NT2/D1 (cell line): ENCODE data around the gene DNAI1.
A peak's percentile ranks its signal among the peaks of the same experiment; 100 is the strongest.

Experiments
- DNase-seq: peaks from one replicate; pipeline ENCODE4 v3.0.0-alpha.2; 2011; ENCODE audit warnings: low read depth, low spot score
- H3K27me3 ChIP-seq: 2 replicates; pipeline ENCODE4 v1.6.0; 2011; ENCODE audit warnings: mild to moderate bottlenecking; ENCODE audit not compliant: insufficient read length, insufficient read depth
- H3K36me3 ChIP-seq: 2 replicates; pipeline ENCODE4 v1.6.1; 2011; ENCODE audit warnings: mild to moderate bottlenecking, low read length, mixed read lengths; ENCODE audit not compliant: insufficient read depth, insufficient read length
- H3K4me1 ChIP-seq: 2 replicates; pipeline ENCODE4 v1.5.1; 2011; ENCODE audit not compliant: insufficient read depth, insufficient read length
- H3K4me3 ChIP-seq: 2 replicates; pipeline ENCODE4 v1.5.1; 2011; ENCODE audit warnings: low read depth; ENCODE audit not compliant: insufficient read length
- H3K9ac ChIP-seq: 2 replicates; pipeline ENCODE4 v1.6.0; 2011; ENCODE audit warnings: low read depth; ENCODE audit not compliant: insufficient read length
- H3K9me3 ChIP-seq: 2 replicates; pipeline ENCODE4 v1.5.1; 2011; ENCODE audit warnings: mild to moderate bottlenecking, low read length; ENCODE audit not compliant: insufficient read depth
- SUZ12 ChIP-seq: IDR thresholded peaks from 2 replicates; pipeline ENCODE4 v1.6.1; 2011; ENCODE audit not compliant: insufficient read length, insufficient read depth; ENCODE audit errors: extremely low read depth
- YY1 ChIP-seq: IDR thresholded peaks from 2 replicates; pipeline ENCODE4 v1.6.1; 2011; ENCODE audit not compliant: insufficient read length, insufficient read depth
- ZNF274 ChIP-seq: IDR thresholded peaks from 2 replicates; pipeline ENCODE4 v1.6.1; 2011; ENCODE audit warnings: mild to moderate bottlenecking, low read depth, low read length

Gene DNAI1

DNA sequence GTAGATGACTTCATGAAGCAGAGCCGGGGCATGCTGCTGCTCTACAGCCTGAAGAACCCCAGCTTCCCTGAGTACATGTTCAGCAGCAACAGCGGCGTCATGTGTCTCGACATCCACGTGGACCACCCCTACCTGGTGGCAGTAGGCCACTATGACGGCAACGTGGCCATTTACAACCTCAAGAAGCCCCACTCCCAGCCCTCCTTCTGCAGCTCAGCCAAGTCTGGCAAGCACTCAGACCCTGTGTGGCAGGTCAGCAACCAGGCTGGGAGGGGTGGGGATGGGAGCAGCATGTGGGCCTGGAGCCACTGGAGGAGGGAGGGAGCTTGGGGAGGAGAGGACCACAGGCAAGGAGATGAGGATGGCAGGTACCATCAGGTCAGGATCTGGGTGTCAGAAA is 48.0 kb downstream of the DNAI1 start:
- Histone ChIP-seq H3K27me3 (no peaks in the 10 kb centered on the region), H3K9ac (no peak overlapping the region), H3K4me1 (peaks cover 5% of the 10 kb centered on the region), H3K9me3 (no peaks in the 10 kb centered on the region), H3K36me3 (no peaks in the 10 kb centered on the region), H3K4me3 (no peak overlapping the region)
- TF ChIP-seq SUZ12 (no peak), YY1 (no peak), ZNF274 (no peak)
- no peak for DNase-seq

GRCh38 chr9:34507556-34507955 is 49.0 kb downstream of the DNAI1 start:
- no peak for TF ChIP-seq SUZ12
- TF ChIP-seq YY1: no peak
- no peaks in the 10 kb centered on the region for H3K9me3 ChIP-seq
- H3K9ac ChIP-seq: no peak overlapping the region
- no peaks in the 10 kb centered on the region for H3K27me3 ChIP-seq
- no peak overlapping the region for H3K4me3 ChIP-seq
- DNase-seq: no peak
- H3K36me3 ChIP-seq: no peaks in the 10 kb centered on the region
- H3K4me1 ChIP-seq: peaks cover 12% of the 10 kb centered on the region

DNA sequence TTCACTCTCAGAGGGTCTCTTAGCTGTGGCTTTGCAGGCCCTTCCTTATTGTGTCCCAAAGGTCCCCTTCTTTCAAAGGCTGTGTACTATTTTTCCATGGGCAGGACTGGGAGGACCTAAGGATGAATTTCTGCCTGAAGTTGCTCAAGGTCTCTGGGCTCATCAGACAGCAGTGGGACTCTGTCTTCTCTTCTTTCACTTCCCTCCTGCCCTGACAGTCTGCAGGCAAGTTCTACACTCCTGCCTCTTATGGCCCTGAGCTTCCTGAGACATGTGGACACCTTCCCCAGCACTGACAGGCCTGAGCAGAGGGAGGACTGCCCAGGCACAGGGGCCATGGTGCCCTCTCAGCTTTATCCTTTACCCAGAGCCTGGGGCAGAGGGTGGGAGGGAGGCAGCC is 49.4 kb downstream of the DNAI1 start:
- TF ChIP-seq SUZ12 (no peak), YY1 (no peak), ZNF274 (no peak)
- no peaks in the 10 kb centered on the region for H3K27me3 ChIP-seq
- DNase-seq: no peak

DNA sequence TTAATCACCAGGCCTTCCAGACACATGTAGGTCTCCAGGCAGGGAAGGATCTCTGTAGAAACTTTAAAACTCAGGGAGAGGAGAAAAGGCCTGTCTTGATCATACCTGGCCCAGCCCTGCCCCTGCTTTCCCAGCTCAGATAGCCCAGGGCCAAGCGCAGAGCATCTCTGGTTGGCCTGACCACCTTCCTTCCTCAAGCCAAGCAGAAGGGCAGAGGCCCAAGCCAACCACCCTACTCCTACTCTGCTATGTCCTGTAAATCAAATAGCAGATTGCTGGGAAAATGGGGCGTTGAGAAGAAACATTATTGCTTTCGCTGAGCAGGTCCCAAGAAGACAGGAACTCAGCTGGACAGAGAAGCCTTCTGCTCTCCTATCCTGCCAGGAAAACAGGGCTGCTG is 49.9 kb downstream of the DNAI1 start:
- H3K36me3 ChIP-seq: no peaks in the 10 kb centered on the region
- DNase-seq: no peak
- TF ChIP-seq SUZ12 (no peak), YY1 (no peak), ZNF274 (no peak)
- no peak overlapping the region for H3K4me3 ChIP-seq
- H3K27me3 ChIP-seq: no peaks in the 10 kb centered on the region
- no peaks in the 10 kb centered on the region for H3K9me3 ChIP-seq
- H3K9ac ChIP-seq: no peak overlapping the region
- peaks cover 21% of the 10 kb centered on the region for H3K4me1 ChIP-seq

More for the DNA sequence above, 49.4 kb downstream of the DNAI1 start:
- H3K4me3 ChIP-seq: no peak overlapping the region
- H3K9ac ChIP-seq: no peak overlapping the region
- no peaks in the 10 kb centered on the region for H3K9me3 ChIP-seq
- H3K4me1 ChIP-seq: peaks cover 16% of the 10 kb centered on the region
- H3K36me3 ChIP-seq: no peaks in the 10 kb centered on the region

DNA sequence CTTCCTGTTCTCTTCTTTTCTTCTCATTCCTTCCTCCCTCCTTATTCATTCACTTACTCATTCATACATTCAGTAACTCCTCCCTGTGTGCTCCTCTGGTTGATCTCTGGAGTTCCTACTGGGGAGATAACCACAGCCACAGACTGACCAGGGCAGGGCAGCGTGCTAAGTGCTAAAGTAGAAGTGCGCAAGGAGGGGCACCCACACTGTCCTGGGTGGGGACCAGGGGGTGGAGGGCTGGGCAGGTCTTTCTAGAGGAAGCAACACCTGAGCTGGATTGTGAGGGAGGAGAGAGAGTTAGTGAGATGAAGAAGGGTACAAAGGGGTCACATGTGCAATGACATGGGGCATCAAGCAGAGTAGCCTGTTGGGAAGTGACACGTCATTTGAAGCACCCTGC is 50.3 kb downstream of the DNAI1 start:
- Histone ChIP-seq H3K36me3 (no peaks in the 10 kb centered on the region), H3K27me3 (no peaks in the 10 kb centered on the region), H3K4me3 (no peak overlapping the region), H3K4me1 (peaks cover 25% of the 10 kb centered on the region), H3K9ac (no peak overlapping the region), H3K9me3 (no peaks in the 10 kb centered on the region)
- TF ChIP-seq YY1: no peak
- no peak for TF ChIP-seq SUZ12
- TF ChIP-seq ZNF274: no peak
- no peak for DNase-seq

DNA sequence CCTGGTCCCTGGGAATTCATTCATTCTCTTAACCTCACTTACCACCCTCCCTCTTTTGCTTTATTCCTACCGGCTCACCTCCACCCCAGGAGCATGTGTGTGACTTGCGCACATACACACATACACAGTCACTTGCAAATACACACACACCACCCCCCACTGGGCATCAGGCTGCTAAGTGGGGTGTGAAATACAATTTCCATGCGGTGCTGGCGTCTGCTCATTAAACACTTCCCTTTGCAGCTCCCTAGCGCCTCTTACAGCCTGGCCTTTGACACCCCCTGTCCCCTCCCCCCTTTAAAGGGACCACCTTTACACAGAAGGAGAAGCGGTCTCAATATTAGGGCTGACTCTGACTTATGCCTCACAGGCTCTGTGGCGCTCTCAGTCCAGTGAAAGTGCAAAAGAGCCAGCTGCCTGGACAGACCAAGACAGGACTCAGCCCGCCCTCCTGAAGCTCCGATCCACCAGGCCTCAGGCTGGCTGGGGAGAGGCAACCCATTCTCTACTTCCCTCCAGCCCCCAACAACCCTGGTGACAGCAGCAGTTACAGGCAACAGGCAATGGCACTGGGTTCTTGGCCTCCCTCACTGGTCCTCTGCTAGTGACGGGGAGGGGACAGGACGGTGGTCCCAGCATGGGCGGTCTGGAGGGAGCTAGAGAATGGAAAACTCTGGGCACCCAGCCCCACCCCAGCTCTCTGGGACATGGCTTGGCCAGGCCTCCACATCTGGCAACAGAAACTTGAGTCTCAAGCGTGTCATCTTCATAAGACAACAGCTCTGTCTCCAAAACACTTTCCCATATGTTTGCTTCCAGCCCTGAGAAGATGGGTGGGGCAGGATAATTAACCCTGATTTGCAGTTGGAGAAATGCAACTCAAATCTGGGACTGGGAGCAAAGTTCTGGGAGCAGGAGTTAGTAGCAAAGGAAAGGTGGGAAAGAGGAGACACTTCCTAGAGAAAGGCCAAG is 52.2 kb downstream of the DNAI1 start:
- TF ChIP-seq SUZ12 (no peak), ZNF274 (no peak), YY1 (no peak)
- Histone ChIP-seq H3K9ac (no peak overlapping the region), H3K27me3 (no peaks in the 10 kb centered on the region), H3K36me3 (no peaks in the 10 kb centered on the region), H3K4me1 (peaks cover 33% of the 10 kb centered on the region), H3K4me3 (no peak overlapping the region), H3K9me3 (no peaks in the 10 kb centered on the region)
- no peak for DNase-seq

DNA sequence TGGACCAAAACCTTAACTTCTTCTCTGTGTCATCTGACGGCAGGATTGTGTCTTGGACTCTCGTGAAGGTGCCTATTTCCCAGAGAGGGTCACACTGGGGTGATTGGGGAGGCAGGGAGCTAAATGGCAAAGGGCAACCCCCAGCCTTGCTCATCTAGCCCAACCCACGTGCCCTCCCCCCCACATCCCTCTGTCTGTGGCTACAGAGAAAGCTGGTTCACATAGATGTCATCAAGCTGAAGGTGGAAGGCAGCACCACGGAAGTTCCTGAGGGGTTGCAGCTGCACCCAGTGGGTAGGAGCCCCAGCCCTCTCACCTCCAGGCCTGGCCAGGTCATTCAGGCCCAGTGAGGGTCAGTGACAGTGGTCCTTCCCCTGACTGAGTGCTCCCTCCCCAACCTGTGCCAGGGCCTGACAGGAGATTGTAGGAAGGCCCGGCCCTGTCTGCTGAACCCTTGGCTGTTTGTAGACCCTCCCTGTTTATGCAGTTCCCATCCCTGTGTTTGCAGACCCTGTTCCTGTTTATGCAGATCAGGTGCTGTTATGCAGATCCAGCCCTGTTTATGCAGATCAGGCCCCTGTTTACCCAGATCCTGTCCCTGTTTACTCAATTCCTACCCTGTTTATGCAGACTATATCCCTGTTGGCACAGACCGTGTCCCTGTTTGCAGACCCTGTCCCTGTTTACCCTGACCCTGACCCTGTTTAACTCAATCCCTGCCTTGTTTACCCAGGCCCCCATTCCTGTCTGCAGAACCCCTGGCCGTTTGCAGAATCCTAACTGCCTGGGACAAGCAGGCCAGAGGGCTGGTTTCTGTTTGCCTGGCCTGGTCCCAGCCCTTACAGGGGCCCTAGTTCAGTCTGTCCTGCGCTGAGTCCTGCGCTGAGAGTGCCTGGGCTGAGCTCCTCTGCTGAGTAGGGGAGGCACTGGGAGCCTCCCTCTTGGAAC is 53.8 kb downstream of the DNAI1 start:
- H3K9ac ChIP-seq: peak overlapping the region; percentile 47
- H3K4me1 ChIP-seq: peaks cover 33% of the 10 kb centered on the region
- H3K27me3 ChIP-seq: no peaks in the 10 kb centered on the region
- H3K4me3 ChIP-seq: no peak overlapping the region
- no peaks in the 10 kb centered on the region for H3K36me3 ChIP-seq
- H3K9me3 ChIP-seq: no peaks in the 10 kb centered on the region
- TF ChIP-seq YY1 (no peak), SUZ12 (no peak), ZNF274 (no peak)
- peak; percentile 43 for DNase-seq
